Measurements from ENCODE around the gene MFSD11.

Gene MFSD11

DNA sequence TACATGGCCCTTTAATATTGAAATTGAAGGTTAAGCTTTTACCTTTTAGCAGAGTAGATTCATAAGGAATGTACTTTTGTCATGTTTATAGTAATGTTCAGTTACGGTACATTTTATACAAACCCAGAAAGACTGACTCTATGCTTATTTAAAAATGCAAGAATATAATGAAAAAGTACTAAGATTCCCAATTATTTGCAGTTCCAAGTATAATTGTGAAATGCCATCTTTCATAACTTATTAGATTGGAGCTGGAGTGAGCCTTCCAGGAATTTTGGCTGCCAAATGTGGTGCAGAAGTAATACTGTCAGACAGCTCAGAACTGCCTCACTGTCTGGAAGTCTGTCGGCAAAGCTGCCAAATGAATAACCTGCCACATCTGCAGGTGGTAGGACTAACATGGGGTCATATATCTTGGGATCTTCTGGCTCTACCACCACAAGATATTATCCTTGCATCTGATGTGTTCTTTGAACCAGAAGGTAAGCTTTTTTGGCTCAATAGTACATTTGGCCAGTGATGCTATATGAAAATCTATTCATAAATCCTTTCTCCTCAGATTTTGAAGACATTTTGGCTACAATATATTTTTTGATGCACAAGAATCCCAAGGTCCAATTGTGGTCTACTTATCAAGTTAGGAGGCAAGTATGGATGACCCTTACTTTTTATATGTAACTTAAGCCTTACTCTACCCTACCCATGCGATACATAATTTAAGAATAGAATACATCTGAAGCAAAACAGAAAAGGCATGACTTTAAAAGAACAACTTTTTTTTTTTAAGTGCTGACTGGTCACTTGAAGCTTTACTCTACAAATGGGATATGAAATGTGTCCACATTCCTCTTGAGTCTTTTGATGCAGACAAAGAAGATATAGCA, 4.9 kb upstream of the MFSD11 start:
- no peak overlapping the region for H2BK15ac ChIP-seq (ENCODE audit: low read length)
- H3K4me3 ChIP-seq (ENCODE audit: low read length in 2 of 2) = peak overlapping the region in 1 of 2 donors; percentile 89

DNA sequence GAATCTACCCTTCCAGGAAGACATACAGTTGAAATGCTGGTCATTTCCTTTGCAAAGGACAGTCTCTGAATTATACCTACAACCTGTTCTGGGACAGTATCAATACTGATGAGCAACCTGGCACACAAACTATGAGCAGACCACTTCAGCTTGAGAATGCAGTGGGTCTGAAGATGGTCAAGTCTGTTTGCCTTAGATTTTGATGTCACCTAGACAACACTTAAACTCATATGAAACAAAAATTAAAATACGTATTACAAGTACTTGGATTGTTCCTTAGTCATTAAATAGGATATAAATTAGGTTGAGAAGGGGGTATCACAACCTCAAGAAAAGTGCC, 4.3 kb upstream of the MFSD11 start:
- no peak overlapping the region for H2BK5ac ChIP-seq (ENCODE audit: low read length)
- no peak overlapping the region for H2BK15ac ChIP-seq (ENCODE audit: low read length)
- H3K79me1 ChIP-seq (ENCODE audit: low read depth, low read length) = peaks cover 5% of the 10 kb centered on the region
- H3K27ac ChIP-seq (replicated peaks; ENCODE audit: low read length) = no peak overlapping the region
- H4K8ac ChIP-seq (ENCODE audit: low read depth, low read length) = no peak overlapping the region
- H3K4me1 ChIP-seq (ENCODE audit: control insufficient read depth in 2 of 2, insufficient read depth in 1 of 2, low read depth in 1 of 2, low read length in 2 of 2) = peaks cover 7 to 22% of the 10 kb centered on the region in 2 donors
- H3K14ac ChIP-seq (ENCODE audit: low read length) = no peak overlapping the region
- H2AFZ ChIP-seq (ENCODE audit: low read length) = no peak overlapping the region
- no peak overlapping the region for H3K9ac ChIP-seq (ENCODE audit: low read depth, low read length, poor library complexity)
- H2BK12ac ChIP-seq (ENCODE audit: low read length) = no peak overlapping the region
- DNase-seq (ENCODE audit: low spot score) = no peak
- H3K27me3 ChIP-seq (ENCODE audit: control insufficient read depth in 3 of 3, insufficient read depth in 3 of 3, low read depth in 1 of 3, low read length in 3 of 3) = no peaks in the 10 kb centered on the region
- H3K4me2 ChIP-seq (ENCODE audit: insufficient read depth, low read length, poor library complexity, severe bottlenecking) = no peak overlapping the region
- no peak overlapping the region for H3K23ac ChIP-seq (ENCODE audit: low read depth, low read length, poor library complexity)
- peak overlapping the region in 1 of 2 donors; percentile 89 for H3K4me3 ChIP-seq (ENCODE audit: low read length in 2 of 2)
- no peak overlapping the region for H3K4ac ChIP-seq (ENCODE audit: low read length)
- no peak overlapping the region for H3K18ac ChIP-seq (ENCODE audit: low read length)
- H3K9me3 ChIP-seq (replicated peaks in 1 of 2; ENCODE audit: control insufficient read depth in 2 of 2, insufficient read depth in 1 of 2, low read depth in 1 of 2, low read length in 2 of 2) = no peaks in the 10 kb centered on the region
- no peak overlapping the region for H2BK120ac ChIP-seq (ENCODE audit: low read depth, low read length)
- peaks cover 17 to 66% of the 10 kb centered on the region in 2 donors for H3K36me3 ChIP-seq (replicated peaks in 1 of 2; ENCODE audit: control insufficient read depth in 2 of 2, insufficient read depth in 2 of 2, low read length in 2 of 2)
- no peak overlapping the region for H4K91ac ChIP-seq (ENCODE audit: low read depth, low read length, poor library complexity)
- H2AK5ac ChIP-seq (ENCODE audit: low read depth, low read length) = no peak overlapping the region
- WGBS, 2 donors (ENCODE audit: extremely low coverage in 2 of 2, insufficient read length in 2 of 2, insufficient replicate concordance in 1 of 2) = no CpG with 5 or more reads among the region's 1 CpG

More for the DNA sequence above, 4.9 kb upstream of the MFSD11 start:
- Histone ChIP-seq H2BK12ac (ENCODE audit: low read length) (no peak overlapping the region), H2AK5ac (ENCODE audit: low read depth, low read length) (no peak overlapping the region), H3K9me3 (replicated peaks in 1 of 2; ENCODE audit: control insufficient read depth in 2 of 2, insufficient read depth in 1 of 2, low read depth in 1 of 2, low read length in 2 of 2) (no peaks in the 10 kb centered on the region), H3K9ac (ENCODE audit: low read depth, low read length, poor library complexity) (no peak overlapping the region), H3K18ac (ENCODE audit: low read length) (no peak overlapping the region), H2BK120ac (ENCODE audit: low read depth, low read length) (no peak overlapping the region), H3K4me2 (ENCODE audit: insufficient read depth, low read length, poor library complexity, severe bottlenecking) (no peak overlapping the region), H2BK5ac (ENCODE audit: low read length) (no peak overlapping the region), H3K23ac (ENCODE audit: low read depth, low read length, poor library complexity) (no peak overlapping the region), H2AFZ (ENCODE audit: low read length) (no peak overlapping the region), H3K4me1 (ENCODE audit: control insufficient read depth in 2 of 2, insufficient read depth in 1 of 2, low read depth in 1 of 2, low read length in 2 of 2) (peaks cover 6 to 24% of the 10 kb centered on the region in 2 donors), H4K91ac (ENCODE audit: low read depth, low read length, poor library complexity) (no peak overlapping the region), H3K14ac (ENCODE audit: low read length) (no peak overlapping the region), H4K8ac (ENCODE audit: low read depth, low read length) (no peak overlapping the region), H3K27ac (replicated peaks; ENCODE audit: low read length) (no peak overlapping the region), H3K79me1 (ENCODE audit: low read depth, low read length) (peaks cover 5% of the 10 kb centered on the region), H3K27me3 (ENCODE audit: control insufficient read depth in 3 of 3, insufficient read depth in 3 of 3, low read depth in 1 of 3, low read length in 3 of 3) (no peaks in the 10 kb centered on the region), H3K36me3 (replicated peaks in 1 of 2; ENCODE audit: control insufficient read depth in 2 of 2, insufficient read depth in 2 of 2, low read length in 2 of 2) (peaks cover 17 to 69% of the 10 kb centered on the region in 2 donors), H3K4ac (ENCODE audit: low read length) (no peak overlapping the region)
- WGBS, 2 donors (ENCODE audit: extremely low coverage in 2 of 2, insufficient read length in 2 of 2, insufficient replicate concordance in 1 of 2) = no CpG with 5 or more reads among the region's 3 CpGs
- DNase-seq (ENCODE audit: low spot score) = no peak

DNA sequence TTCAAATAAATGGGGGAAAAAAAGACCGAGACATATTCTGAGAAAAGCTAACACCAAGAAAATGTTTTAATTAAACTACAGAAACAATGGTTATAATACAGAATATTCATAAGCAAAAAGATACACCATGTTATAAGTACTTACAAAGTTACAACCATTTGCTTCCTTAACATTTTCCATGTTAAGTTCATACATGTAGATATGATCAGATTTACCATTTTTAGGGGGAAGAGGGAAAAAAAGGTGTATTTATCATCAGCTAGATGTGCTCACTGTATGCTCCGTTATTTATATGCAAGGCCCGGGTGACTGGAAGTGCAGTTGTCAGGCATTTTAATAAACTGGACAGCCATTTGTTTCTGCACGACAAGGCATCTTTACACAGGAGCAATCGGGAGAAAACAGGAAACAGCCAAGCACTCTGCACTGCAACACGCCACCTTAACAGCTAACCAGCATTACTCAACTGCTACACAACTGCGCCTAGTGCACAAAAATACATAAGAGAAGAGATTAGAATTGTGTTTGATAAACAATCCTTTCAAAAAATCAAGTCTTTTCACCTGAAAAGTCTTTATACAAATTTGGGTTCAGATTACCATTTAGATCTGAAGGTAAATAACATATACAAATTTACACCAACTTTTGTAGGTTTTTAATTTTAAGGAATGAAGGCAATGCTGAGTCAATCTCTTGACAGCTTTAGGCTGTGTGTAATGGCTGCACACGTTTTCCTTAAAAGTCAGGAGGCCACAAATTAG, 3.7 kb upstream of the MFSD11 start:
- no peak for DNase-seq (ENCODE audit: low spot score)
- peak overlapping the region; percentile 42 to 89 for H3K4me3 ChIP-seq (ENCODE audit: low read length in 2 of 2)
- H2AFZ ChIP-seq (ENCODE audit: low read length) = no peak overlapping the region
- no CpG with 5 or more reads among the region's 8 CpGs for WGBS, 2 donors (ENCODE audit: extremely low coverage in 2 of 2, insufficient read length in 2 of 2, insufficient replicate concordance in 1 of 2)
- H3K4me1 ChIP-seq (ENCODE audit: control insufficient read depth in 2 of 2, insufficient read depth in 1 of 2, low read depth in 1 of 2, low read length in 2 of 2) = peaks cover 8 to 26% of the 10 kb centered on the region in 2 donors
- no peaks in the 10 kb centered on the region for H3K9me3 ChIP-seq (replicated peaks in 1 of 2; ENCODE audit: control insufficient read depth in 2 of 2, insufficient read depth in 1 of 2, low read depth in 1 of 2, low read length in 2 of 2)
- H3K27me3 ChIP-seq (ENCODE audit: control insufficient read depth in 3 of 3, insufficient read depth in 3 of 3, low read depth in 1 of 3, low read length in 3 of 3) = no peaks in the 10 kb centered on the region
- no peak overlapping the region for H4K91ac ChIP-seq (ENCODE audit: low read depth, low read length, poor library complexity)
- peak overlapping the region; percentile 29 for H3K4me2 ChIP-seq (ENCODE audit: insufficient read depth, low read length, poor library complexity, severe bottlenecking)
- H3K9ac ChIP-seq (ENCODE audit: low read depth, low read length, poor library complexity) = no peak overlapping the region
- H2BK5ac ChIP-seq (ENCODE audit: low read length) = no peak overlapping the region
- no peak overlapping the region for H2AK5ac ChIP-seq (ENCODE audit: low read depth, low read length)
- H2BK12ac ChIP-seq (ENCODE audit: low read length) = no peak overlapping the region
- H3K27ac ChIP-seq (replicated peaks; ENCODE audit: low read length) = no peak overlapping the region
- H3K18ac ChIP-seq (ENCODE audit: low read length) = no peak overlapping the region
- H2BK120ac ChIP-seq (ENCODE audit: low read depth, low read length) = no peak overlapping the region
- H3K14ac ChIP-seq (ENCODE audit: low read length) = no peak overlapping the region
- H2BK15ac ChIP-seq (ENCODE audit: low read length) = no peak overlapping the region
- no peak overlapping the region for H3K4ac ChIP-seq (ENCODE audit: low read length)
- H4K8ac ChIP-seq (ENCODE audit: low read depth, low read length) = no peak overlapping the region
- no peak overlapping the region for H3K23ac ChIP-seq (ENCODE audit: low read depth, low read length, poor library complexity)
- H3K36me3 ChIP-seq (replicated peaks in 1 of 2; ENCODE audit: control insufficient read depth in 2 of 2, insufficient read depth in 2 of 2, low read length in 2 of 2) = peaks cover 17 to 65% of the 10 kb centered on the region in 2 donors
- peaks cover 5% of the 10 kb centered on the region for H3K79me1 ChIP-seq (ENCODE audit: low read depth, low read length)

DNA sequence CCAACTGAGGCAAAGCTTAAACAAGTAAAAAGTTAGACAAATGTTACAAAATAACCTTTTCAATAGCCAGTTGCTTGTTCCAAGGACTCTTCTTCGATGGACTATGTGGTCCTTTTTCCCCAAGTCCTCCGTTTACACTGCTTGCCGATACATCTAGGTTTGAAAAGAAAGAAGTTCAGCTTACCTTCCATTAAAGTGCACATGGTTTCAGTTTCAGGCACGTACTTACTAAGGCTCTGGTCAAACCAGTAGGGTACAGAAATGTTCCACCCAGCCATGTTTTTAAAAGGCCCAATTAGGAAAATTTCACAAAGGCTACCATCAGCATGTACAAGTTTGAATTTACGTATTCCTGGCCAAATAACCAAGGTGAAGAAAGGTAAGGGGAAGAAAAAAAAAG, 2.9 kb upstream of the MFSD11 start:
- H3K36me3 ChIP-seq (replicated peaks in 1 of 2; ENCODE audit: control insufficient read depth in 2 of 2, insufficient read depth in 2 of 2, low read length in 2 of 2) = peaks cover 16 to 59% of the 10 kb centered on the region in 2 donors
- H3K9ac ChIP-seq (ENCODE audit: low read depth, low read length, poor library complexity) = no peak overlapping the region
- no peak overlapping the region for H3K27ac ChIP-seq (replicated peaks; ENCODE audit: low read length)
- H3K4me2 ChIP-seq (ENCODE audit: insufficient read depth, low read length, poor library complexity, severe bottlenecking) = peak overlapping the region; percentile 54
- H4K8ac ChIP-seq (ENCODE audit: low read depth, low read length) = no peak overlapping the region
- no peak overlapping the region for H2BK120ac ChIP-seq (ENCODE audit: low read depth, low read length)
- H2AK5ac ChIP-seq (ENCODE audit: low read depth, low read length) = no peak overlapping the region
- no peak overlapping the region for H3K14ac ChIP-seq (ENCODE audit: low read length)
- H3K18ac ChIP-seq (ENCODE audit: low read length) = no peak overlapping the region
- no peak overlapping the region for H4K91ac ChIP-seq (ENCODE audit: low read depth, low read length, poor library complexity)
- H2BK15ac ChIP-seq (ENCODE audit: low read length) = no peak overlapping the region
- no peak overlapping the region for H2BK5ac ChIP-seq (ENCODE audit: low read length)
- WGBS, 2 donors (ENCODE audit: extremely low coverage in 2 of 2, insufficient read length in 2 of 2, insufficient replicate concordance in 1 of 2) = no CpG with 5 or more reads among the region's 5 CpGs
- no peaks in the 10 kb centered on the region for H3K27me3 ChIP-seq (ENCODE audit: control insufficient read depth in 3 of 3, insufficient read depth in 3 of 3, low read depth in 1 of 3, low read length in 3 of 3)
- no peak overlapping the region for H2BK12ac ChIP-seq (ENCODE audit: low read length)
- no peak overlapping the region for H3K4ac ChIP-seq (ENCODE audit: low read length)
- no peak overlapping the region for H2AFZ ChIP-seq (ENCODE audit: low read length)
- H3K23ac ChIP-seq (ENCODE audit: low read depth, low read length, poor library complexity) = no peak overlapping the region
- H3K79me1 ChIP-seq (ENCODE audit: low read depth, low read length) = peaks cover 5% of the 10 kb centered on the region
- peaks cover 8 to 26% of the 10 kb centered on the region in 2 donors for H3K4me1 ChIP-seq (ENCODE audit: control insufficient read depth in 2 of 2, insufficient read depth in 1 of 2, low read depth in 1 of 2, low read length in 2 of 2)
- H3K9me3 ChIP-seq (replicated peaks in 1 of 2; ENCODE audit: control insufficient read depth in 2 of 2, insufficient read depth in 1 of 2, low read depth in 1 of 2, low read length in 2 of 2) = no peaks in the 10 kb centered on the region
- H3K4me3 ChIP-seq (ENCODE audit: low read length in 2 of 2) = peak overlapping the region; percentile 51 to 89
- no peak for DNase-seq (ENCODE audit: low spot score)
